Retinal pigment epithelial cell (primary cell): ENCODE measurements around the gene GNPAT.

Source experiments
- DNase-seq: peaks from one replicate; pipeline ENCODE4 v3.0.0-alpha.2; 2010; ENCODE audit warnings: low read depth
- H3K4me3 ChIP-seq: 2 replicates; pipeline ENCODE4 v1.5.1; 2011; ENCODE audit warnings: mild to moderate bottlenecking, low read length, control low read depth, moderate library complexity
- CTCF ChIP-seq: conservative IDR thresholded peaks from 2 replicates; pipeline ENCODE4 v1.5.1; 2011; ENCODE audit warnings: low read depth, low read length, control low read depth, inconsistent platforms

GNPAT gene

GRCh38 chr1:231240883-231241735 lies at the start of gene GNPAT:
Gene GNPAT, plus strand, starts transcription at chr1:231241212. Its CDS starts 167 bp downstream, at chr1:231241379.
- TF ChIP-seq CTCF, result no peak
- DNase-seq, result no peak
- H3K4me3 ChIP-seq, result peak within 1 kb of the TSS; percentile 97

- H3K4me3 ChIP-seq, result no peak overlapping the region
- TF ChIP-seq CTCF, result no peak
- DNase-seq, result peak; percentile 96
Measured at GRCh38 chr1:231192620-231193163, 48.3 kb upstream of the GNPAT start.

GRCh38 chr1:231193710-231194340 lies 47.2 kb upstream of the GNPAT start:
- H3K4me3 ChIP-seq, result no peak overlapping the region
- no peak for DNase-seq
- TF ChIP-seq CTCF, result no peak

- no peak for TF ChIP-seq CTCF
- no peak for DNase-seq
- no peak overlapping the region for H3K4me3 ChIP-seq
Measured at GRCh38 chr1:231194476-231194842, 46.6 kb upstream of the GNPAT start.

- no peak for TF ChIP-seq CTCF
- H3K4me3 ChIP-seq, result no peak overlapping the region
- peak; percentile 42 for DNase-seq
Measured at GRCh38 chr1:231194843-231195516, 46.0 kb upstream of the GNPAT start.

- DNase-seq, result no peak
- TF ChIP-seq CTCF, result no peak
- H3K4me3 ChIP-seq, result no peak overlapping the region
Measured at GRCh38 chr1:231196307-231196706, 44.7 kb upstream of the GNPAT start.
